ENCODE results near the gene CCNF.

Gene CCNF

DNA sequence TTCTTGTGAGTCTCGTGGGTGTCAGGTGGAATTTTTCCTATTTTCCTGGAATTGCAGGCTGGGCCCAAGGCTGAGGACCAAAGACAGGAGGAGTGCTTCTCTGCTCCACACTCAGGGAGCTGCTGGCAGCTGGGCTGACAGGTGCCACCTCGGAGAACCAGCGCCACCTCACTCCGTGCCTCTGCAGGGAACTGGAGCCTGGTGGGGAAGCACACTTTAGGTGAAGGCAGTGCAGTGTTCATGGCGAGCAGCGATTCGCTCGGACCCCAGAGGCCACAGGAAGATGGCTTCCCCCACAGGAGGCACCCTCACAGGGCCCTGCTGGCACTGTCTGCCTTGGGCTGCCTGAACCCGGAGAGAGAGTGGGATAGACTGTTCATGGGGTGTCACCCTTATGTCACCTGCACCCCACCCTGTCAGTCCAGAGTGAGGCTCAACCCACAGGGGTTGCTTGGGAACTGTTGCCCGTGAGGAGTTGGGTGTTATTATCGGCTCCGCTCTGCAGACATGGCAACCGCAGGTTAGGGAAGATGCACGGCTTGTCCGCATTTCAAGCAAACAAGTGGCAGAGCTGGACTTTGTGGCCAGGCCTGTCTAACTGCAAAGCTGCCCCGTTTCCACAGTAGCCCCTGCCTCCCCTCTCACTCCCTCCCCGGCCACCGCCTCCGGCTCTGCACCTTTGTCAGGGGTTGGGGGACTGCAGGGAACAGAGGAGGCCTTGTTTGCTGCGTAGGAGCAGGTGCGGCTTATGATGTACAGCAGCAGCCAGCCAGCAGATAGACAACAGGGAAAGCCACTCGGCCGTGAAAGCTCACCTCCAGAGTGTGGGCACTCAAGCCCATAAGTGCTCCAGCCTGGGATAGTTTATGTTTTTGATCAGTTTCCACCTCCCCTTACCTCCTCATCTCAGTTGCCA is 61.2 kb downstream of the CCNF start:
- in situ Hi-C loops (cut with HindIII; ENCODE audit: low pct_ligation_motif_present, low sequenced_read_pairs): no loop called here
- no peaks in the 10 kb centered on the region for H3K27me3 ChIP-seq (replicated peaks)
- TF ChIP-seq, protein P1, sequence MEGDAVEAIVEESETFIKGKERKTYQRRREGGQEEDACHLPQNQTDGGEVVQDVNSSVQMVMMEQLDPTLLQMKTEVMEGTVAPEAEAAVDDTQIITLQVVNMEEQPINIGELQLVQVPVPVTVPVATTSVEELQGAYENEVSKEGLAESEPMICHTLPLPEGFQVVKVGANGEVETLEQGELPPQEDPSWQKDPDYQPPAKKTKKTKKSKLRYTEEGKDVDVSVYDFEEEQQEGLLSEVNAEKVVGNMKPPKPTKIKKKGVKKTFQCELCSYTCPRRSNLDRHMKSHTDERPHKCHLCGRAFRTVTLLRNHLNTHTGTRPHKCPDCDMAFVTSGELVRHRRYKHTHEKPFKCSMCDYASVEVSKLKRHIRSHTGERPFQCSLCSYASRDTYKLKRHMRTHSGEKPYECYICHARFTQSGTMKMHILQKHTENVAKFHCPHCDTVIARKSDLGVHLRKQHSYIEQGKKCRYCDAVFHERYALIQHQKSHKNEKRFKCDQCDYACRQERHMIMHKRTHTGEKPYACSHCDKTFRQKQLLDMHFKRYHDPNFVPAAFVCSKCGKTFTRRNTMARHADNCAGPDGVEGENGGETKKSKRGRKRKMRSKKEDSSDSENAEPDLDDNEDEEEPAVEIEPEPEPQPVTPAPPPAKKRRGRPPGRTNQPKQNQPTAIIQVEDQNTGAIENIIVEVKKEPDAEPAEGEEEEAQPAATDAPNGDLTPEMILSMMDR (IDR thresholded peaks at IDR 0.05; ENCODE audit: low read depth, low read length, missing control alignments): no peak

DNA sequence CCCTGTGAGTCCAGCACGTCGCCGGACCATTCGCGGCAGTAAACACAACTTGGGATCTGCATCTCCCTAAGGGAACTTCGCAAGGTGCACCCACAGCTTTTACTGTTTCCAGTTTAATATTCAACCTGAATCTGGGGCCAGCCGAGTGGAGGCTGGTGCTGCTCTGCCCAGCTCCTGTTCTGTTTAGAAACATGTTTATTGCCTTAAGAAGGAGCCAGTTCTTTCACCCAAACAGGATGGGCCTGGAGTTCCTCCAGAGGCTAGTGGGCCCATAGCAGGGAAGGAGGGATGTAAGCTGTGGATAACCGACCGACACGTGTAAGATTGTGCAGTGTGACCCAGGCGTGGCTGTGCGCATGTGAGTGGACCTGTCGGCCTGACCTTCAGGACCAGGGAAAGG is 63.0 kb downstream of the CCNF start:
- in situ Hi-C loops (cut with HindIII; ENCODE audit: low pct_ligation_motif_present, low sequenced_read_pairs): no loop called here
- DNase-seq: no peak
- H3K27ac ChIP-seq: no peak overlapping the region
- no peaks in the 10 kb centered on the region for H3K27me3 ChIP-seq (replicated peaks)
- H3K36me3 ChIP-seq (replicated peaks): peaks cover 8% of the 10 kb centered on the region
- no peak overlapping the region for H3K4me3 ChIP-seq (ENCODE audit: low read depth, low read length)
- TF ChIP-seq, protein P1 (IDR thresholded peaks at IDR 0.05; ENCODE audit: low read depth, low read length, missing control alignments): no peak

More for the DNA sequence above, 61.2 kb downstream of the CCNF start:
- DNase-seq: no peak
- no peak overlapping the region for H3K4me3 ChIP-seq (ENCODE audit: low read depth, low read length)
- H3K27ac ChIP-seq: no peak overlapping the region
- H3K36me3 ChIP-seq (replicated peaks): no peaks in the 10 kb centered on the region

DNA sequence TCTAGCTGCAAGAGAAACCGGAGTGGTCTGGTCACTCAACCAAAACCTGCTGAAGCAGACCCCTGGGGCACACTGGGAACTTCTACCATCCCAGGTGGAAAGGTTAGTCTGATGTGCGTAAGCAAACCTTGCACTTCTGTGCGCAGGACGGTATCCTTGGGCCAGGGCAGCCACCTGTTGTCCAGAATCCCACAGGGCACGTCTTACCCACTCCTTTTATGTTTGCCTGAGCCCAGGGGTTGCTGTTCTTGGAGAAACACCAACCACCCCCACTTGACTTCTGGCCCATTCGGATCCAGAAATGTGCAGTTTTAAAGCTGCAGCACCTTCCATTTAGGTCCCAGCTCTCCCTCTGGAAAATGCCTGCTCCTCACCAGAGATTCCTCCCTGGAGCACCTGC is 64.4 kb downstream of the CCNF start:
- DNase-seq: no peak
- Histone ChIP-seq H3K27ac (no peak overlapping the region), H3K4me3 (ENCODE audit: low read depth, low read length) (no peak overlapping the region), H3K36me3 (replicated peaks) (peaks cover 8% of the 10 kb centered on the region), H3K27me3 (replicated peaks) (no peaks in the 10 kb centered on the region)
- TF ChIP-seq, protein P1 (IDR thresholded peaks at IDR 0.05; ENCODE audit: low read depth, low read length, missing control alignments): no peak
- in situ Hi-C loops (cut with HindIII; ENCODE audit: low pct_ligation_motif_present, low sequenced_read_pairs): no loop called here

DNA sequence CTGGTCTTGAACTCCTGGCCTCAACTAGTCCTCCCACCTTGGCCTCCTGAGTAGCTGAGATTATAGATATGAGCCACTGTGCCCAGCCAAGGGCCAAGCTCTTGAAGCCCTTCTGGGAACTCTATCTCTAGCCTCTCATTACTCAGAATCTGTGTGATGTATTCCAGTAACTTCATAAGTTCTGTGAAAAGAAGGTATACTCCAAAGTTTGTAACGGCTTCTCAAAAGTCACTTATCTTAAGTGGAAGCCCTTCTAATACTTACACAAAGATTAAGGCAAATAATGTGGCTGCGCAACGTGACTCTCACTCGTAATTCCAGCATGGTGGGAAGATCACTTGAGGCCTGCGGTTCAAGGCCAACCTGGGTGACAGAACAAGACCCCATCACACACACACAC is 65.4 kb downstream of the CCNF start:
- no peak overlapping the region for H3K27ac ChIP-seq
- H3K4me3 ChIP-seq (ENCODE audit: low read depth, low read length): no peak overlapping the region
- TF ChIP-seq, protein P1 (IDR thresholded peaks at IDR 0.05; ENCODE audit: low read depth, low read length, missing control alignments): no peak
- no peaks in the 10 kb centered on the region for H3K27me3 ChIP-seq (replicated peaks)
- peaks cover 8% of the 10 kb centered on the region for H3K36me3 ChIP-seq (replicated peaks)
- in situ Hi-C loops (cut with HindIII; ENCODE audit: low pct_ligation_motif_present, low sequenced_read_pairs): no loop called here
- no peak for DNase-seq

DNA sequence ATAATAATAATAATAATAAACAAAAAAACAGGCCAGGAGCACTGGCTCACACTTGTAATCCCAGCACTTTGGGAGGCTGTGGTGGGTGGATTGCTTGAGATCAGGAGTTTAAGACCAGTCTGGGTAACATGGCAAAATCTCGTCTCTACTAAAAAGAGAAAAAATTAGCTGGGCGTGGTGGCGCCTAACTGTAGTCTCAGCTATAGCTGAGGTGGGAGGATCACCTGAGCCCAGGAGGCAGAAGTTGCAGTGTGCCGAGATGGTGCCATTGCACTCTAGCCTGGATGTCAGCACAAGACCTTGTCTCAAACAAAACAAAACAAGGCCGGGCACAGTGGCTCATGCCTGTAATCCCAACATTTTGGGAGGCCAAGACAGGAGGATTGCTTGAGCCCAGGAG is 65.8 kb downstream of the CCNF start:
- DNase-seq: no peak
- Histone ChIP-seq H3K36me3 (replicated peaks) (peaks cover 8% of the 10 kb centered on the region), H3K4me3 (ENCODE audit: low read depth, low read length) (no peak overlapping the region), H3K27ac (no peak overlapping the region), H3K27me3 (replicated peaks) (no peaks in the 10 kb centered on the region)
- TF ChIP-seq, protein P1 (IDR thresholded peaks at IDR 0.05; ENCODE audit: low read depth, low read length, missing control alignments): no peak
- in situ Hi-C loops (cut with HindIII; ENCODE audit: low pct_ligation_motif_present, low sequenced_read_pairs): no loop called here
